Right lung (tissue), 5 donors: ENCODE results near the gene CLDN18. TPM values are rescaled to one million over a fixed set of nuclear protein-coding genes. Genes with fewer than 3 reads are reported as not detected.
A peak's percentile ranks its signal among the peaks of the same experiment; 100 is the strongest.

ENCODE experiments used
- DNase-seq, 2 donors: peaks; one replicate each; pipeline ENCODE4 v3.0.0-alpha.2; 2013
- polyA plus RNA-seq, 5 donors: library from polyadenylated mRNA; unstranded; fragments of 120-200 nt; gene quantifications; one replicate each; pipeline versions ENCODE4 v1.2.1 to v1.2.3, GENCODE V29; 2013; ENCODE audit warnings: inconsistent platforms in 1 of 5, low replicate concordance in 1 of 5; ENCODE audit not compliant: insufficient read length in 5 of 5, insufficient read depth in 1 of 5

The CLDN18 gene
- polyA plus RNA-seq, 5 donors = 51.3 to 142 (median 59.9) TPM

DNA sequence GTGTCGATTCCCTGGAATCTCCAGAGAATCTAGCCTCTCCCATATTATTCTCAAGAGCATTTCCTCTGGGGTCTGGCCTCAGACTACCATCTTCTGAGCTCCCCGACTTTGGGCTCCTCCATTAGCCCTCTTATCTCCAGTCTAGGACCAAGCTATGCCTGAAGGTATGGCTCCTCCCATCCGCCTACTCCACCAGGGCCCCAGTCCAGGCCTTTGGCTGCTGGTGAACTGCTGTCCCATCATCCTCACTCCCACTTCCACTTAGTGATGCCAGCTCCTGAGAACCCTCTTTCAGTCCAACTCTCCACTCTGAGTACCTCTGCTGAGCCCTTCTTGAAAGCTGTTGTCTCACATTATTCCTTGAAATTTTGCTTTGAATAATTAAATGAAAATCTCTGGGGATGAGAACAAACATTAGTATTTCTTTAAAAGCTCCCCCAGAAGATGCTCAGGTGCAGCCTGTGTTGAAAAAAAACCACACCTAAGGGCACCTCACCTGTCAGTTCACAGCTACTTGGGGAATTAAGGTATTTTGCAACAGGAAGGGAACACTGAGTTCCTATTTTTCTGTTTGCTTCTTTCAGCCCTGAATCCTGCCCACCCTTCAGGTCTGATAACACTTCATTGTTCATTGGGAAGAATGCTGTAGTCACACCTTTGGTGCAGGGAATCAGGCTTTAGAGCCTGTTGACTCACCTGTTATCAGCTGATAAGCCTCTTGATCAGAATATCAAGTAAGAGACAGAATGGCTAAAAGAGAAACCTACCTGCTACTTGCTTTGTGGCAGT is 9.5 kb downstream of the CLDN18 start:
- DNase-seq = no peak

DNA sequence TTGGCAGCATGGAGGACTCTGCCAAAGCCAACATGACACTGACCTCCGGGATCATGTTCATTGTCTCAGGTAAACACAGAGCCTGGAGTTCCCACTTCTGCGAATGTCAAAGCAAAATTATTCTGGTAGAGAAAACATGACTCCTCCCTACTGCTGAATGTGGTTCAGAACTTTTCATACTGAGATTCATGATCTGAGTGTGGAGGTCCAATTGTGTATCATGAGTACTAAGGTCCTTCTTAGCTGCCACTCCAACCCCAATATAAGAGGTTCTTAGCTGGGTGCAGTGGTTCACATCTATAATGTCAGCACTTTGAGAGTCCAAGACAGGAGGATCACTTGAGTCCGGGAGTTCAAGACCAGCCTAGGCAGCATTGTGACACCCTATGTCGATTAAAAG is 13.8 kb downstream of the CLDN18 start:
- DNase-seq = no peak

DNA sequence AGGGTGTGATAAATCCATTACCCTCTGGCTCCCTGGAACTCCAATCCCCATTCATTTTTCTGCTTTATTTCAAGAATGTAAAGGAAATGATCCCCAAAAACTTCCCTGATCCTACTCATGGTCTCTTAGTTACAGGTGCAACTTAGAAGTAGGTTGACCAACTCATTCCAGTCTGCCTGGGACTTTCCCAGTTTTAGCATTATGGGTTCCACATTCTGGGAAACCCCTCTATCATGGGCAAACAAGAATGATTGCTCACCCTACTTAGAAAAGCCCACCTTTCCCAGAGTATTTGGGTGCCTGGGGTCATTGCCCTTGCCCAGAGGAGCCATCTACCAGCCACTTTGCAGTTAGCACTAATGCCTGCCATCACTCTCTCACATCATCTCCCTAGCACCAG is 15.6 kb downstream of the CLDN18 start:
- no peak for DNase-seq

DNA sequence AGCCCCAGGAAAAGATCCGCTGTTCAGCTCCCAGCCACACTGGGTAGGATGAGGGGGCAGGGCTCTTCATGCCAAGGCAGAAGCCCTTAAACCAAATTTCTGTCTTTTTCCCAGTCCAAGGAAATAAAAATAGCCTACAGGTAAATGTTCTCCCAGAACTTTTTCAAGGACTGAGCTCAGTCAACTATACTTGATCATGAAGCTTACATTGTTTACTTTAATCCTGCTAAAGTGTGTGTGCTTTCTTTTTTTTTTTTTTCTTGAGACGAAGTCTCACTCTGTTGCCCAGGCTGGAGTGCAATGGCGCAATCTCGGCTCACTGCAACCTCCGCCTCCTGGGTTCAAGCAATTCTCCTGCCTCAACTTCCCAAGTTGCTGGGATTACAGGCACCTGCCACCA is 17.9 kb downstream of the CLDN18 start:
- DNase-seq = no peak

DNA sequence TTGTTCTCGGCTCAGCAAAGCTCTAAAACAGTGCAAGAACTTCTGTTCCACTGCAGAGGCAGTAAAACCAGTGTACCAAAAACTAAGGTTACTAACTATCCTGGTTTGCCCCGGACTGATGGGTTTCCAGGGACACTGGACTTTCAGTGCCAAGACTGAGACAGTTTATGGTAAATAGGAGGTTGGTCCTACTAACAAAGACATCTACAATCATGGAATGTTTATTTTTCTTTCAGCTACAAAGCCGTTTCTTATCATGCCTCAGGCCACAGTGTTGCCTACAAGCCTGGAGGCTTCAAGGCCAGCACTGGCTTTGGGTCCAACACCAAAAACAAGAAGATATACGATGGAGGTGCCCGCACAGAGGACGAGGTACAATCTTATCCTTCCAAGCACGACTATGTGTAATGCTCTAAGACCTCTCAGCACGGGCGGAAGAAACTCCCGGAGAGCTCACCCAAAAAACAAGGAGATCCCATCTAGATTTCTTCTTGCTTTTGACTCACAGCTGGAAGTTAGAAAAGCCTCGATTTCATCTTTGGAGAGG is 20.8 kb downstream of the CLDN18 start:
- DNase-seq = no peak

DNA sequence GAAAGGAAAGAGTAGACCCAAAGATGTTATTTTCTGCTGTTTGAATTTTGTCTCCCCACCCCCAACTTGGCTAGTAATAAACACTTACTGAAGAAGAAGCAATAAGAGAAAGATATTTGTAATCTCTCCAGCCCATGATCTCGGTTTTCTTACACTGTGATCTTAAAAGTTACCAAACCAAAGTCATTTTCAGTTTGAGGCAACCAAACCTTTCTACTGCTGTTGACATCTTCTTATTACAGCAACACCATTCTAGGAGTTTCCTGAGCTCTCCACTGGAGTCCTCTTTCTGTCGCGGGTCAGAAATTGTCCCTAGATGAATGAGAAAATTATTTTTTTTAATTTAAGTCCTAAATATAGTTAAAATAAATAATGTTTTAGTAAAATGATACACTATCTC is 21.6 kb downstream of the CLDN18 start:
- no peak for DNase-seq

DNA sequence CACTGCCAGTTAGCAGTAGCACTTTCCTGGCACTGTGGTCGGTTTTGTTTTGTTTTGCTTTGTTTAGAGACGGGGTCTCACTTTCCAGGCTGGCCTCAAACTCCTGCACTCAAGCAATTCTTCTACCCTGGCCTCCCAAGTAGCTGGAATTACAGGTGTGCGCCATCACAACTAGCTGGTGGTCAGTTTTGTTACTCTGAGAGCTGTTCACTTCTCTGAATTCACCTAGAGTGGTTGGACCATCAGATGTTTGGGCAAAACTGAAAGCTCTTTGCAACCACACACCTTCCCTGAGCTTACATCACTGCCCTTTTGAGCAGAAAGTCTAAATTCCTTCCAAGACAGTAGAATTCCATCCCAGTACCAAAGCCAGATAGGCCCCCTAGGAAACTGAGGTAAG is 22.6 kb downstream of the CLDN18 start:
- DNase-seq = no peak

DNA sequence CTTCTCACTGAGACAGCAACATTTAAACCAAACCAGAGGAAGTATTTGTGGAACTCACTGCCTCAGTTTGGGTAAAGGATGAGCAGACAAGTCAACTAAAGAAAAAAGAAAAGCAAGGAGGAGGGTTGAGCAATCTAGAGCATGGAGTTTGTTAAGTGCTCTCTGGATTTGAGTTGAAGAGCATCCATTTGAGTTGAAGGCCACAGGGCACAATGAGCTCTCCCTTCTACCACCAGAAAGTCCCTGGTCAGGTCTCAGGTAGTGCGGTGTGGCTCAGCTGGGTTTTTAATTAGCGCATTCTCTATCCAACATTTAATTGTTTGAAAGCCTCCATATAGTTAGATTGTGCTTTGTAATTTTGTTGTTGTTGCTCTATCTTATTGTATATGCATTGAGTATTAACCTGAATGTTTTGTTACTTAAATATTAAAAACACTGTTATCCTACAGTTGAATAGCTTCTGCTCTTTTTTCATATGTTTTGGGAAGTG is 23.3 kb downstream of the CLDN18 start:
- DNase-seq = no peak

DNA sequence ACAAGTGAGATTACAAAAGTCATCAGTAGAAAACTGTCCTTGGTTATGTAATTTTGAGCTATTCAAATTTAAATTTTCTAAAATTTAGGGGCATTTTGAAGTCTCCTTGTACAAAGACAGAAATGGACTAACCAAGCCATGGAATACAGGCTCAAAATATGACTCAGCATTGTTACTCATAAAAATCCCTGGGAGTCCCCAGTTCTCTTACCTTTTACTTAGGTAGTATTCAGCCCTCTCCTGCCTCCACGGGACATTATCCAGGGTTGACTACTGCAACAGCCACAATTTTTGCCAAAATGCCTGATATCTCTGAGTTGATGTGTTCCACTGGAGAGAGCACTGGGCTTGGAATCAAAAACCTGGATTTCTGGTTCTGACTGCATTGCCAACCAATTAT is 25.0 kb downstream of the CLDN18 start:
- DNase-seq = no peak

DNA sequence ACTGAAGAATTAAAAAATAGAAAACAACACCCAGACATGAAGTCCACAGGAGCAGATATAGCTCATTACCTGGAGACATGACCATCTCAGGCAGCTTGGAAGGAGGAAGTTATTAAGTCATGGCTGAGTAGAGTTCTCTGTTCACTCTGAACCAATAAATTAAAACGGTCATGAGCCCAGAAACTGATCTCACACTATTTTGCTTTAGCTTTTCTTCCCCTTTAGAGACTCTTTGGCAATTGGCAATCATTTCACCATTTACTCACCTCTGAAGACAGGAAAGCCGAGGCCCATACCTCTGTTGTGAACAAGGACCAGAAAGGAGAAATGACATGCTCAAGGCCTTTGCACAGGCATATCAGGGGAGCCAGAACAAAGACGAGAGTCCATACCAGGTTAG is 26.6 kb downstream of the CLDN18 start:
- no peak for DNase-seq

DNA sequence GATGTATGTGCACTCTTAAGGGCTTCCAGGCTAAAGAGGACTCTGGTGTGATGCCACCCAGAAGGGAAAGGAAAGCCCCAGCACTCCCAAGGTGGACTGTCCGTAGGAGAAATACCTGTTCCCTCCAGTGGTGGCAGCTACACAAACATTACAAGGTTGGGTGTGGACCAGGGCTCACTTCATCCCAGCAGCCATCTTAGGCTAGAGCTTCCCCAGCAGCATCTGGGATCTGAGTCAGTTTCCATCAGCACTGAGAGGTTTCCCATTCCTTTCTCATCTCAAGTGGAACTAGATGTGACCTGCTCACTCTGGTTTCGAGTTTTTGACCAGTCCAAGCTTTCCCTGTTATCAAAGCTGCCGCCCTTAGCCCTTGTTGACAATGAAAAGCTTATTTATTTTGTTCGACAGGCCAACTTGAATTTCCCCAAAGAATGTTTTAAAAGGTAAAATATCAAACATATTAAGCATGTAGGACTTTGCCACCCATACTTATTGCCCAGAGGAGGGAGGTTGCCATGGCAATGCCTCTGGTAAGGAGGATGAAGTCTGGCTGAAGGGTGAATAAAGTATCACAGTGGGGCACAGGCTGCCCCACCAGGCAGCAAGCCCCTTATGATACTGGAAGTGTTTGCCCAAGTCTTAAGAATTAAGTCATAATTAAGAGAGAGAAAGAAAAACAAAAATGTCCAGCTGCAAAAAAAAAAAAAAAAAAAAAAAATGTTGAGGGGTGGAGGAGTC is 28.9 kb downstream of the CLDN18 start:
- peak; percentile 34 to 64 for DNase-seq

DNA sequence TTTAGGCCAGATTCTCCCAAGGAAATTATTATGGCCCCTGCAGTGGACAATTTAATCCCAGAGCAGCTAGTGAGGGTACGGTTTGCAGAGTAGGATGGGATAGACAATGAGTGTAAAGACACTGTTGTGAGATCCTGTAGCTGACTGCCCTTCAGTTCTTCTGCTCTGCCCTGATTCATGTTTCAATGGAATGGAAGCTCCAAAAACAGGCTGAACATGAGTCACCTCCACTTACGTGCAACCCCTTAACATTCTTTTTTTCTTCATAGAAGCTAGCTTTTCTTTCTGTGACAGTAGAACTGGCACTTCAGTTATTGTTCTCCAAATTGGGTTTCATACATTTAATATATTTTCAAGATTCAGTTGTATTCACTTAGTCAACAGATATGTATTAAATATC is 32.1 kb downstream of the CLDN18 start:
- DNase-seq = no peak

DNA sequence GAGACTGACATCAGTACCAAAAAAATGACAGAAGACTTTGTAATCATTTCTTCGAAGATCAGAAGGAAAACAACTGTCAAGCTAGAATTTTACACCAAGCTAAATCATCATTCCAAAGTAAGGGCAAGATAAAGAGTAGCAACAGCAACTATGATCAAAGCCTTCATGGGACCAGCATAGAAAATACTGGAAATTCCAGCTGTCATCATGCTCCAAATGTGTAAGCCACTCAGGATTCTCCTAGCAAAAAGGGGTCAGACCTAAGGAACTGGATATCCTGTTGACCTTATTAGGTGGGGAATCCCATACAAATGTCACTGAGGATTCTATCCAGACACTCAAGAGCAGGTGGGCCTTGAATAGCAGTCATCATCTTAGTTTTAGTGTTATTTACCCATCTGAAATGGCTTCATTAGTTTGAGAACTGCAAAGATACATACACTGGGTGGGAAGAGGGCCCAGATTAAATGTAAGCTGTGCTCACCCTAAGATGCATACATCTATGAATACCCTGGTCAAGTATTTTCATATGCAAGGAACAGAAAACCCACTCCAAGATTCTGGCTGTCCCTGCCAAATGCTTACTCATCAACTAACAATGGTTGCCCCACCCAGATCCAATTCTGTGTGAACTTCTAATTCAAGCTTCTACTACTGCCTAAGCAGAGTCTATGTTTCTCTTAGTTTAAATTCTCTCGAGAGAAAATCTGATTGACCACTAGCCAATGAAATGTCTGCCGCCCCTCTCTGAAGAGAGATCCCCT is 33.5 kb downstream of the CLDN18 start:
- DNase-seq = no peak

DNA sequence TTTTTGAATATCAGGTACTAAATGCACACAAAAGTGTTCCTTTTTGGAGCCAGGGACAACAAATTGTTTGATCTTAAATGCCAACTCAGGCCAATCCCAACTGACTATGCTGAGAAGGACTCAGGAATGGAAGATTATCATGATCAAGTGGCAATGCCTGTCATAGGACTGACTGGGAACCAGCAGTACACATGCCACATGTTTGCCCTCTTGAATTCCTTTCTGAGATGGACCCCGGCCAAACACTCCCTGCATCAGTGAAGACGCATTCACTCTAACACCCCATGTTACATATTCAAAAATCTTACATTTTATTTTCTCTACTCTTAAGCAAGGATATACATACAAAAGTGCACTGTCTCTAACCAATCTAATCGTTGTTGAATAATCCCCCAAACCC is 36.1 kb downstream of the CLDN18 start:
- no peak for DNase-seq

DNA sequence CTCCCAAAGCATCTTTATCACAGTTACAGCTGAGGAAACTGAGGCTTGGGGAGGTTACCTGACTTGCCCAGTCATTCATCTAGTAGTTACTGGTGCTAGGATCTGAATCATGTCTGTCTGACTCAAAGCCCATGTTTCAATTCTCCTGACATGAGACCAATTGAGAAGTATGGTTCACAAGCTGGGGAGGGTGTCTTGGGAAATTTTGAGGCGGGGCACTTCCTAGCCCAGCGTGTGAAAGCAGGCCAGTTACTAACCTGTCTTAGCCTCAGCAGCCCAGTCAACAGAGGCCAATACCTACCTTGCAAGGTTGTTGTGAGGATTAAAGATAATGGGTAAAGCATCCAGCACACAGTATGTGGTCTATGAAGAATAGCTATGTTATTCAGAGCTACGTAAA is 37.0 kb downstream of the CLDN18 start:
- no peak for DNase-seq

DNA sequence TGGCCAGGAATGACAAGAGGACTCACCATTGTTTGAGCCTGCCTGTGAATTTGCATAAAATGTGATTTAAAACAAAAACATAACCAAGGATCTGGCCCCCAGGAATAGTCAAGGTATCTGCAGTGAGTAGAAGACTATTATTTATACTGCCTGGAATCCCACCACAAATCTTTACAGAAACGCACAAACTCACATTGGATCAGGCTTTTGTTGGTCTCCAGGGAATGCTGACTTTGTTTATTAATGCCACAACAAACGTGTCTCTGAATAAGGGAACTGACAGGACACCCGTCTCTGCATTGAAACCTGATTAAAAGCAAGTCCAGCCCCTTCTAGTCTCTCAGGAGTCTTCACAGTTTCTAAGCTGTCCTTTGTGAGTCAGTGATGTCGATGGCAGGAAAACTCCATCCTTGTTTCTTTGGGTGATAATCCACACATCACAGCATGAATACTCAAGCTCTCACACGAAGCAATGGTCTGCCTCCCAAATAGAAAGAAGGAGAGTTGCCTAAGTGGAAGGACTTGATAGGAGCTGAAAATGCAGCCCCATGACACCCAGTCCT is 37.7 kb downstream of the CLDN18 start:
- DNase-seq = no peak

DNA sequence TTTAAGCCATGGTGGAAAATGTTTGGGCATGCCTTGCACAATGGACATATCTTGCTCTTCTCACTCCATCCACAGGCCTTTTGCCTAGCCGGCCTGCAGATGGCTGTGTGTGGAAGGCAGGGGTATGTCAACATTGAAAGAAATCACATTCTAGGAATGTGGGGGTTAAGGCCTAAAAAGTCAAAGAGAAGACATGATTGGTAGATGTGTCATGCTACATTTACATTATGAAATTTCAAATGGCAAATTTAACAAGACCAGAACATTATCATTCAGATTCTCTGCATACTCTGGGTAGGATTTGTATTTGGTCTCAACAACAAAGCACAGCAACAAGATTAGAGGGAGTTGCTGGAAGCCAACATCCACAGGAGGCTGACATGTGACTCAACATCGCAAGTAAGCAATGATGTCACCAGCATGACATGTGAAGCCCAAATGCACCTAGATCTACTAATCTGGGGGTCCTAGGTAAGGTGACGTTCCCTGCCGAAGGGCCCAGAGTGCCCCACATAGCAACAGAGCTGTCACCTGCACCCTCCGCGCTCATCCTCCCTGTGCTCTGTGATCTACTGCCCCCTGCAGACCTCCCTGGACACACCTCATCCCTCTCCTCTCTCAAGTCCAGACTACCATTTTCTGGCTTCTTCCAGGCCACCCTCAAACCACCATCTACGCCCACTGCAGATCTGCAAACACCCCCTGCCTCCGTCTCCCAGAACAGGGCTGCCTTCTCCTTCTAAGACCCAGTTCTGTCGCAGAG is 39.4 kb downstream of the CLDN18 start:
- no peak for DNase-seq

DNA sequence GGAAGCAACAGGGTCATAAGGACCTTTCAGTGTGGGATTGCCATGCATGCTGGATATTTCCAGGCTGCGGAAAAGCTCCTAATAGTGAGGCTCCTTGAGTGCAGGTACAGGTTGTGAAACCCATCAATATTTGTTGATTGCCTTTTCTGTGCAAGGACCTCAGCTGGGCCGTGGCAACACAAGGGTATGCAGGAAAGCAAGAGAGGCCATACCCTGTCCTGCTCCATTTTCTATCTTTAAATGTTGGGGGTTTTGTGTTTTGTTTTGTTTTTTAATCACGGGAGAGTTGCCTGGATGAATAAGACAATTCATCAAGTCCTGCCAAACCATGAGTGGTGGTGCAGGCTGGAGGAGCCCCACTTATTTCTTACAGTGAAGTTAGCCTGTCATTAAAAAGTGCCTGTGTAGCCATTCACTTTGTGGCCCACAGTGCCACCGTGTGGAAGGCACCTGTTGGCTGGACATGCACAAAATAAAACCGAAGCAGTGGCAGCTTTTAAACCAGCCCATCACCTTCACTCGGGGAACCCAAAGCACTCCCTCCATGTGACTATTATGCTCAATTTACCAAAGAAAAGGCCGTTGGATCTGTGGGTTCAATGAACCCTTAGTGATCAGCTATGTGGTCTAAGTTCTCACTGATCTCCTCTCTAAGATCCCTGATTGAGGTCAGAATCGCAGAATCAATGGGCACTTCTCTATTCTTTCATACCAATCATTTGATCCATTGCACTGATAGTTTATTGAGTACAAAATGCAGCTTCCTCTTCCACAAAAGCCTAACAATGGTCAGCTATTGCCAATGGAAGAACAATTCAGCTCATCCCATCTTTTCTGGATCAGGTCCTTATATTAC is 42.2 kb downstream of the CLDN18 start:
- peak in 1 of 2 donors; percentile 19 for DNase-seq

DNA sequence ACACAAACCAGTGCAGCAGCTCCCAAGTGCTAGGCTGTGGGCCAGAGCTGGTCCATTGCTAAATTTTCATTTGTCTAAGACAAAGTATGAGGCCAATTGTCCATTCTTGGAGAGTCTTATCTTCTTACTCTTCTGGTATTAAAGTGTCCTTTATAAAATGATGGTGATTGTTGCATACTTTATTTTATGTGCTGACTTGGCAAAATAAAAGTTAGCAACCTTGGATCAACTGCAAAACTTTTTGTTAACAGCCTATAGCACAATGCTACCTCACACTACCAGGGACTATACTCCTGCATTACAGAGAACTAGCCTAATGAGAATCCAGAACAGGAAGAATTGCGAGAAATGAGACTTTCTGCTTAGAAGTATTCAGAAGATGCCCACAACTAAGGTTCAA is 44.1 kb downstream of the CLDN18 start:
- DNase-seq = no peak

DNA sequence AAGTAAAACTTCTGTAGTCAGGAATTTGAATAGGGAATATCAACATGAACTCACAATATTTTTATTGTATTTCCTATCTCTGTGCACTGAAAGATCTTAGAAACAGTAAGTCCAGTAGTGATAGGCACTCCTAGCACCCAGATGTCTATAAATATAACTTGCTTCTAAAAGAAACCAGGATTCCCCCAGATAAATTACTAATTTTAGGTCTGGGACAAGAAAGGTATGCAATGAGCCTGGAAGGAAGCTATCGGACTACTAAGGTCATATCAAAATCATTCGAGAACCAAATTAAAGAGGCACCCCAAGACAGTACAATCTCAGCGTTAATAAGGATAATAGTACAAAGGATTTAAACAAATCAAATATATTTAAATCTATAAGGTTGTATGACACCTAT is 47.4 kb downstream of the CLDN18 start:
- no peak for DNase-seq
